PFSK-1 (cell line): Measurements from ENCODE around the gene NDUFS6.

ENCODE experiments used
- FOXP2 ChIP-seq: optimal IDR thresholded peaks from 2 replicates; pipeline ENCODE3; 2011; ENCODE audit warnings: borderline replicate concordance, control low read depth, inconsistent platforms; ENCODE audit not compliant: insufficient read depth; ENCODE audit errors: extremely low read length, extremely low read depth
- POLR2AphosphoS5 ChIP-seq: IDR thresholded peaks from 2 replicates; pipeline ENCODE4 v1.6.1; 2012; ENCODE audit warnings: low read depth, mild to moderate bottlenecking, control low read depth, low read length, moderate library complexity
- REST ChIP-seq, 2 experiments: IDR thresholded peaks; 2 replicates each; pipeline versions ENCODE4 v1.6.1 to v1.8.0; 2011 to 2012; ENCODE audit warnings: low read depth in 2 of 2, low read length in 2 of 2, control low read depth in 1 of 2, inconsistent platforms in 1 of 2, mild to moderate bottlenecking in 1 of 2, moderate library complexity in 1 of 2; ENCODE audit not compliant: insufficient read depth in 1 of 2
- SIN3A ChIP-seq: IDR thresholded peaks from 2 replicates; pipeline ENCODE4 v1.6.1; 2012; ENCODE audit warnings: mild to moderate bottlenecking, low read length, moderate library complexity, borderline replicate concordance; ENCODE audit not compliant: insufficient read depth
- TAF1 ChIP-seq: IDR thresholded peaks from 2 replicates; pipeline ENCODE4 v1.6.1; 2012; ENCODE audit warnings: low read length, control low read depth, borderline replicate concordance; ENCODE audit not compliant: insufficient read depth

NDUFS6 gene

DNA sequence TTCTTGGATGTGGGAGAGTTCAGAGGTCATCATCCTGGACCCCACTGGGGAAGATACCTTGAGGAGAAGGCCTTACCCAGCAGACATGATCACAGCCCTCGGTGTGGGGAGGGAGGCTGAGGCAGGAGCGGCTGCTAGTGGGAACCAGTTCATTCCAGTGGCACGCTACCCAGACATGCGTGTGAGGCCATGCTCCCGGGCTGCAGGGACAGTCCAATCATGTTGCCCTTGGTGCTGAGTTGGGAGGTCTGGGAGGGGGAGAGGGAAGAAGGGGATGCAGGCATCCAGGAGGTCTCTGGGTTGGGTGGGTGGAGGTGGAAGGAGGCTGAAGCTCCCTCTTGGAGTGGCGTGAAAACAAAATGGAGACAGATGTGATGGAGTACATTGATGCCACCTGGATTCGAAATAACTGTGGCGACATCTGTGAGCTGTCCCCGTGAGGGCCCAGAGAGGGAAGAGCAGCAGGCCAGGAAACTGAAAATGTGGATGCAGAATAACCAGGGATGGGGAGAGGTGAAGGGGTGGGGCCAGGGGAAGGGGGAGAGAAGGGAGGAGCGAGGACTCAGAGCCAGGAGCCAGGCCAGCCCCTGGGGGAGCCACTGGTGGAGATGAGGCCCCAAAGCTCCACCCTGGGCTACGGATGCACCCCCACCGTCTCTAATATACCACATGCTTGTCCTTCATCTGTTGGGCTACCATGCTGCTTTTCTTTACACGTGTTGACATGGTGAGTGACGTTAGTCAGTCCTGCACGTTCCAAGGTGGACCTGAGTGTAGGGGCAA lies 16.2 kb downstream of the NDUFS6 start:
- TF ChIP-seq POLR2AphosphoS5: no peak
- TF ChIP-seq TAF1: no peak
- no peak for TF ChIP-seq FOXP2
- no peak for TF ChIP-seq SIN3A
- TF ChIP-seq REST (IDR thresholded peaks at IDR 0.05; ENCODE audit: insufficient read depth in 1 of 2, low read depth in 2 of 2, low read length in 2 of 2): no peak

DNA sequence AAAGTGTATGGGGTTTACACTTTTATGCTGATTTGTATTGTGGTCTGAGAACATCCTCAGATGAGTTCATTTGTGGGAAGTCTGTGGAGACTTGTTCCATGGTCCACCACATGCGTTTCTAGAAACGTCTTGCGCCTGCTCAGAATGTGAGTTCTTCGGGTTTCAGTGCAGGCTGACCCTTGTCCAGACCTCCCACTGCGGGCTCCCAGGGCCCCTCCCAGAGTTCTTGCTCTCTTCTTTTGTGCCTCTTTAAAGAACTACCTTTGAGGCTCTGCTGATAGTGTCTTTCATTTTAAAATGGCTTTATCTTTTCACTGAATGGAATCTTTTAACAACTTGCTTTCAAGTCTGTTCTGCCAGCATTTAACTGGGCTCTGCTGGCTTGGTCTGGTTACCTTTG lies 17.6 kb downstream of the NDUFS6 start:
- no peak for TF ChIP-seq SIN3A
- TF ChIP-seq TAF1: no peak
- no peak for TF ChIP-seq FOXP2
- TF ChIP-seq REST (IDR thresholded peaks at IDR 0.05; ENCODE audit: insufficient read depth in 1 of 2, low read depth in 2 of 2, low read length in 2 of 2): no peak
- no peak for TF ChIP-seq POLR2AphosphoS5

DNA sequence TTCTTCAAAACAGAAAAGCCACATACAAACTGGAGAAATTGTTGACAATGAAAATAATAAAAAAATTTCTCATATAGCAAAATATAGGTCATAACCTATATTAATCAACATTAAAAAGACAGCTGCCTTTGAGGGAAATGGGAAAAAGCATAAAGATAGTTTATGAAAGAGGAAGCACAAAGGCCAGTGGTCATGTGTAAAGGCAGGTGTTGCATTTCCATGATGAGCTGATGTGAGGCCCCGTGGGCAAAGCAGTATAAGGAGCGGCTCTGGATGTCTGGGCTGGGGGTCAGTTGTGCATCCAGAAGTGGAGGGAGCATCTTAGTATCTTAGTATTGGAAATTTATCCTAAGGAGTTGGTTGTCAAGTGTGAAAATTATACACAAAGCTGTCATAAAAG lies 18.3 kb downstream of the NDUFS6 start:
- TF ChIP-seq FOXP2: no peak
- no peak for TF ChIP-seq SIN3A
- no peak for TF ChIP-seq TAF1
- TF ChIP-seq REST (IDR thresholded peaks at IDR 0.05; ENCODE audit: insufficient read depth in 1 of 2, low read depth in 2 of 2, low read length in 2 of 2): no peak
- no peak for TF ChIP-seq POLR2AphosphoS5

GRCh38 chr5:1820381-1820780 lies 19.2 kb downstream of the NDUFS6 start:
- no peak for TF ChIP-seq SIN3A
- TF ChIP-seq FOXP2: no peak
- no peak for TF ChIP-seq TAF1
- no peak for TF ChIP-seq POLR2AphosphoS5

- TF ChIP-seq SIN3A (no peak), FOXP2 (no peak), TAF1 (no peak), REST (IDR thresholded peaks at IDR 0.05; ENCODE audit: insufficient read depth in 1 of 2, low read depth in 2 of 2, low read length in 2 of 2) (no peak), POLR2AphosphoS5 (no peak)
These were observed 19.7 kb downstream of the NDUFS6 start for GRCh38 chr5:1820926-1821325.
